ENCODE results near the gene CNTN1. TPM values are rescaled to one million over a fixed set of nuclear protein-coding genes. Genes with fewer than 3 reads are reported as not detected.

CNTN1 gene
- total RNA-seq, 2 donors from 2014 or later: 0.77 to 4.4 TPM

- TF ChIP-seq CTCF (IDR thresholded peaks at IDR 0.05): no peak
- Histone ChIP-seq H3K36me3 (no peaks in the 10 kb centered on the region), H3K9me3 (no peaks in the 10 kb centered on the region), H3K9ac (ENCODE audit: low read depth in 2 of 2, low read length in 2 of 2) (no peak overlapping the region), H3K27ac (no peak overlapping the region), H3K4me1 (no peaks in the 10 kb centered on the region), H3K4me3 (no peak overlapping the region), H3K27me3 (no peaks in the 10 kb centered on the region)
- no peak for DNase-seq
- intact Hi-C loops (cut with DNase I): no loop called here
Measured at GRCh38 chr12:40716037-40716436, 23.8 kb downstream of the CNTN1 start.

- H3K27me3 ChIP-seq: no peaks in the 10 kb centered on the region
Measured at GRCh38 chr12:40717576-40717975, 25.3 kb downstream of the CNTN1 start.

DNA sequence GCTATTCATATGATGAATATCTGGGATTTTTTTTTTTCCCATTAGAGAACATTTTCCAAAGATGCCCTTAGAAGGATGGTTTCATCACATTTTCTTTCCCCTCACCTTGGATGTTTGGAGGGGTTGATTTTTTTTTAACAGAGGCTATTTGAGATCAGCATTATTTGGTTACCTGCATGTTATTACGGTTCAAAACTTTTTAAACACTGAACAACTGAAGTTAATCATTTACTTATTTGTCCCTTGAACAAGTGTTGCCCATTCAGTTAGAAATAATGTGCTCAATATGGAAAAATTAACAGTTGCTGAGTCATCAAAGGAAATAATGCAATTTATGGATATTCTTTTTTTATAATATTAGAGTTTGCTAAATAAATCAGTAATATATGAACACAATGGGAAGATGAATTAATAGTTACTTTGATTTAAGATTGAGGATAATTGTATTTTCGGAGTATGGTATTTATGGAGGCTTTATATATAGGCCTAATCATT lies 26.7 kb downstream of the CNTN1 start:
- intact Hi-C loops (cut with DNase I): no loop called here
- Histone ChIP-seq H3K4me3 (no peak overlapping the region), H3K9ac (ENCODE audit: low read depth in 2 of 2, low read length in 2 of 2) (no peak overlapping the region), H3K4me1 (no peaks in the 10 kb centered on the region), H3K27me3 (no peaks in the 10 kb centered on the region), H3K27ac (no peak overlapping the region), H3K36me3 (no peaks in the 10 kb centered on the region), H3K9me3 (no peaks in the 10 kb centered on the region)
- no peak for TF ChIP-seq CTCF (IDR thresholded peaks at IDR 0.05)
- DNase-seq: no peak

More at GRCh38 chr12:40717576-40717975, 25.3 kb downstream of the CNTN1 start:
- Histone ChIP-seq H3K4me3 (no peak overlapping the region), H3K9ac (ENCODE audit: low read depth in 2 of 2, low read length in 2 of 2) (no peak overlapping the region), H3K36me3 (no peaks in the 10 kb centered on the region), H3K4me1 (no peaks in the 10 kb centered on the region), H3K27ac (no peak overlapping the region), H3K9me3 (no peaks in the 10 kb centered on the region)
- intact Hi-C loops (cut with DNase I): no loop called here
- TF ChIP-seq CTCF (IDR thresholded peaks at IDR 0.05): no peak
- no peak for DNase-seq

DNA sequence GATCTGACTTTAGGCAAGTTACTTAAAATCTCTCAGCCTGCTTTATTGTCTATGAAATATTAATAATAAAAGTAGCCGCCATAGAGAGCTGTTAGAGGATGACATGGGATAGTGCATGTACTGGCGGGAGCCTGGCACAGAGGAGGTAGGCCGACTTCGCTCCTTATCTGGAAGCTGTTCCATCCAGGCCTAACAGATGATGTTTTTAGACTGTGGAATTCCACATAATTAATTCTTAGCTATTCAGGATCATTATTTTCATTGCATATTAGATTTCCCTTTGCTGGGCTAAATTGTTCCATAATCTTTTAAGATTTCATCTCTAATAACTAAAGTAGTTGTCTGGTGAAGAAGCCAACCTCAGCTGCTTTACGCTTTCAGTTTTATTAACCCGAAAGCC lies 30.8 kb downstream of the CNTN1 start:
- DNase-seq: no peak
- intact Hi-C loops (cut with DNase I): no loop called here
- no peaks in the 10 kb centered on the region for H3K27me3 ChIP-seq
- no peaks in the 10 kb centered on the region for H3K36me3 ChIP-seq
- no peak overlapping the region for H3K9ac ChIP-seq (ENCODE audit: low read depth in 2 of 2, low read length in 2 of 2)
- H3K4me1 ChIP-seq: no peaks in the 10 kb centered on the region
- no peak overlapping the region for H3K27ac ChIP-seq
- no peaks in the 10 kb centered on the region for H3K9me3 ChIP-seq
- H3K4me3 ChIP-seq: no peak overlapping the region
- no peak for TF ChIP-seq CTCF (IDR thresholded peaks at IDR 0.05)

DNA sequence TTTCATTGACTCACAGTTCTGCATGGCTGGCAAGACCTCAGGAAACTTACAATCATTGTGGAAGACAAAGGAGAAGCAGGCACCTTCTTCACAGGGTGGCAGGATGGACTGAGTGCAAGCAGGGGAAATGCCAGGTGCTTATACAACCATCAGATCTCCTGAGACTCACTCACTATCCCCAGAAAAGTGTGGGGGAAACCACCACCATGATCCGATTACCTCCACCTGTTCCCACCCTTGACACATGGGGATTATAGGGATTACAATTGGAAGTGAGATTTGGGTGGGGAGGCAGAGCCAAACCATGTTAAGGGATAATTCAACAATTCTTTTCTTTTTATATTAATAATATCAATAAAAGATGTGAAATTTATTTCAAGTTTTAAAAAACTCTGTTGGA lies 34.1 kb downstream of the CNTN1 start:
- Histone ChIP-seq H3K27ac (no peak overlapping the region), H3K9ac (ENCODE audit: low read depth in 2 of 2, low read length in 2 of 2) (no peak overlapping the region), H3K9me3 (no peaks in the 10 kb centered on the region), H3K27me3 (no peaks in the 10 kb centered on the region), H3K4me1 (no peaks in the 10 kb centered on the region), H3K36me3 (no peaks in the 10 kb centered on the region), H3K4me3 (no peak overlapping the region)
- intact Hi-C loops (cut with DNase I): no loop called here
- DNase-seq: no peak
- TF ChIP-seq CTCF (IDR thresholded peaks at IDR 0.05): no peak

Data from colonic mucosa (tissue), 4 donors.